Transverse colon (tissue), 4 donors: ENCODE measurements around the gene GVQW3.

ENCODE experiments used
- EP300 ChIP-seq: sonication (generic); formaldehyde crosslinking; IDR thresholded peaks from one replicate; pipeline ENCODE4 v1.6.1; 2017; ENCODE audit warnings: antibody characterized with exemption, low read depth
- POLR2AphosphoS5 ChIP-seq, 3 donors: sonication (generic); formaldehyde crosslinking; IDR thresholded peaks; one replicate each; pipeline ENCODE4 v1.6.1; 2016; ENCODE audit warnings: antibody characterized with exemption in 3 of 3
- TF ChIP-seq, protein P1 (sequence below), 5 experiments: fragments of 200-600 bp in 3 of 5; fragments of 450-650 bp in 2 of 5; sonication (generic) in 3 of 5; IDR thresholded peaks; 1 replicate in 2 of 5; 2 replicates in 3 of 5; pipeline ENCODE4 v1.5.1; 2016 to 2017; ENCODE audit warnings: antibody characterized with exemption in 5 of 5, inconsistent platforms in 3 of 5, mild to moderate bottlenecking in 2 of 5, moderate library complexity in 1 of 5

DNA sequence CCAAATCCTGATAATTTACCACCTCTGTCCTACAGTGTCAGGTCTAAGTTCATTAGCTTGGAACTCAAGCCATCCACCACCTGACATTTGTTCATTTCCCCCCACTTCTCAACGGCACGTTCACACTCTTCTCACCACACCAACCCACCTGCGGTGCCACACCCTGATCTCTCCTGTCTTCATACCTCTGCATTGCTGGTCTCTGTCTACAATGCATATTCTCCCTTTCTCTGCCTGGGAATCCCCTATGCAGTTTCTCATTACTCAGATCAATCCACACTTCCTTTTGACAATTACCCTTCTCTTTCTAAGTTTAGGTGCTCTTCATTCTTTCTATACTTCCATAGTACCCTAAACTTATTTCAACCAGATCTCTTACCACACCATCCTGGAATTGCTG is 43.3 kb downstream of the GVQW3 start:
- TF ChIP-seq, protein P1, sequence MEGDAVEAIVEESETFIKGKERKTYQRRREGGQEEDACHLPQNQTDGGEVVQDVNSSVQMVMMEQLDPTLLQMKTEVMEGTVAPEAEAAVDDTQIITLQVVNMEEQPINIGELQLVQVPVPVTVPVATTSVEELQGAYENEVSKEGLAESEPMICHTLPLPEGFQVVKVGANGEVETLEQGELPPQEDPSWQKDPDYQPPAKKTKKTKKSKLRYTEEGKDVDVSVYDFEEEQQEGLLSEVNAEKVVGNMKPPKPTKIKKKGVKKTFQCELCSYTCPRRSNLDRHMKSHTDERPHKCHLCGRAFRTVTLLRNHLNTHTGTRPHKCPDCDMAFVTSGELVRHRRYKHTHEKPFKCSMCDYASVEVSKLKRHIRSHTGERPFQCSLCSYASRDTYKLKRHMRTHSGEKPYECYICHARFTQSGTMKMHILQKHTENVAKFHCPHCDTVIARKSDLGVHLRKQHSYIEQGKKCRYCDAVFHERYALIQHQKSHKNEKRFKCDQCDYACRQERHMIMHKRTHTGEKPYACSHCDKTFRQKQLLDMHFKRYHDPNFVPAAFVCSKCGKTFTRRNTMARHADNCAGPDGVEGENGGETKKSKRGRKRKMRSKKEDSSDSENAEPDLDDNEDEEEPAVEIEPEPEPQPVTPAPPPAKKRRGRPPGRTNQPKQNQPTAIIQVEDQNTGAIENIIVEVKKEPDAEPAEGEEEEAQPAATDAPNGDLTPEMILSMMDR (IDR thresholded peaks at IDR 0.05): no peak
- TF ChIP-seq POLR2AphosphoS5 (IDR thresholded peaks at IDR 0.05) (no peak), EP300 (no peak)
